GM23338 (cell line): Measurements from ENCODE around the gene MASP2. TPM values are rescaled to one million over a fixed set of nuclear protein-coding genes. Genes with fewer than 3 reads are reported as not detected.

Experiments
- ATAC-seq: fragments of 200-7000 bp; cut with Tn5 transposase; 3 replicates; pipeline ENCODE4 v1.9.1; 2020
- DNase-seq: peaks from one replicate; pipeline ENCODE4 v3.0.0-alpha.2; 2015; ENCODE audit warnings: low spot score
- H2AFZ ChIP-seq: fragments of 200-600 bp; sonication (generic); 2 replicates; pipeline ENCODE4 v1.8.0; 2016; ENCODE audit warnings: antibody characterized with exemption, mild to moderate bottlenecking, moderate library complexity
- H3F3A ChIP-seq: fragments of 200-600 bp; sonication (generic); replicated peaks from 2 replicates; pipeline ENCODE4 v1.8.0; 2017; ENCODE audit warnings: antibody characterized with exemption, mixed run types, low read depth
- H3K27ac ChIP-seq: fragments of 200-600 bp; sonication (generic); 2 replicates; pipeline ENCODE4 v1.6.1; 2016; ENCODE audit warnings: low read depth
- H3K27me3 ChIP-seq: fragments of 200-600 bp; sonication (generic); 2 replicates; pipeline ENCODE4 v1.8.0; 2016; ENCODE audit warnings: mild to moderate bottlenecking, mixed run types, moderate library complexity; ENCODE audit not compliant: insufficient read depth
- H3K36me3 ChIP-seq: fragments of 200-600 bp; sonication (generic); 2 replicates; pipeline ENCODE4 v1.8.0; 2016; ENCODE audit warnings: mild to moderate bottlenecking; ENCODE audit not compliant: insufficient read depth
- H3K4me1 ChIP-seq: fragments of 200-600 bp; sonication (generic); 2 replicates; pipeline ENCODE4 v1.8.0; 2016; ENCODE audit warnings: mild to moderate bottlenecking, moderate library complexity; ENCODE audit not compliant: insufficient read depth
- H3K4me2 ChIP-seq: fragments of 200-600 bp; sonication (generic); 2 replicates; pipeline ENCODE4 v1.7.1; 2017; ENCODE audit warnings: mixed run types
- H3K4me3 ChIP-seq: fragments of 200-600 bp; sonication (generic); 2 replicates; pipeline ENCODE4 v1.6.1; 2016; ENCODE audit warnings: mixed run types
- H3K79me2 ChIP-seq: fragments of 200-600 bp; sonication (generic); replicated peaks from 2 replicates; pipeline ENCODE4 v1.8.0; 2017; ENCODE audit warnings: mild to moderate bottlenecking; ENCODE audit not compliant: insufficient read depth
- H3K9me2 ChIP-seq: fragments of 200-600 bp; sonication (generic); 2 replicates; pipeline ENCODE4 v1.8.0; 2017; ENCODE audit not compliant: insufficient read depth
- H4K20me1 ChIP-seq: fragments of 200-600 bp; sonication (generic); replicated peaks from 2 replicates; pipeline ENCODE4 v1.8.0; 2017; ENCODE audit warnings: mild to moderate bottlenecking; ENCODE audit not compliant: insufficient read depth
- H3K27ac Mint-ChIP-seq: 2 replicates; pipeline ENCODE4 v1.8.0; 2020; ENCODE audit warnings: inconsistent platforms, mild to moderate bottlenecking, moderate library complexity, mixed read lengths
- H3K27me3 Mint-ChIP-seq: 3 replicates; pipeline ENCODE4 v1.8.0; 2022; ENCODE audit warnings: low read depth, mild to moderate bottlenecking, moderate library complexity, mixed read lengths, inconsistent platforms; ENCODE audit not compliant: insufficient read depth, poor library complexity
- H3K36me3 Mint-ChIP-seq: 3 replicates; pipeline ENCODE4 v1.8.0; 2021; ENCODE audit warnings: low read depth, mild to moderate bottlenecking, inconsistent platforms, moderate library complexity, mixed read lengths
- H3K4me1 Mint-ChIP-seq: 3 replicates; pipeline ENCODE4 v1.8.0; 2020; ENCODE audit warnings: mild to moderate bottlenecking, inconsistent platforms, mixed read lengths
- H3K4me3 Mint-ChIP-seq: 3 replicates; pipeline ENCODE4 v1.8.0; 2021; ENCODE audit warnings: moderate library complexity, mild to moderate bottlenecking, inconsistent platforms, mixed read lengths
- H3K9me3 Mint-ChIP-seq: 3 replicates; pipeline ENCODE4 v1.8.0; 2020; ENCODE audit warnings: moderate library complexity, mild to moderate bottlenecking, inconsistent platforms, mixed read lengths
- CREB1 ChIP-seq: fragments of 250-450 bp; sonication (Bioruptor Pico); IDR thresholded peaks from 2 replicates; pipeline ENCODE4 v1.5.0; 2020; ENCODE audit warnings: low read depth, mild to moderate bottlenecking, moderate library complexity
- EZH2 ChIP-seq: fragments of 200-600 bp; sonication (generic); IDR thresholded peaks from one replicate; pipeline ENCODE4 v1.8.0; 2017; ENCODE audit warnings: antibody characterized with exemption, mild to moderate bottlenecking, low read depth; ENCODE audit not compliant: unreplicated experiment
- JUNB ChIP-seq: IDR thresholded peaks from one replicate; pipeline ENCODE4 v1.6.1; 2016; ENCODE audit warnings: antibody characterized with exemption; ENCODE audit not compliant: unreplicated experiment
- NANOG ChIP-seq: IDR thresholded peaks from 2 replicates; pipeline ENCODE4 v1.6.1; 2016; ENCODE audit warnings: antibody characterized with exemption, borderline replicate concordance
- STAT1 ChIP-seq: IDR thresholded peaks from one replicate; pipeline ENCODE4 v1.6.1; 2016; ENCODE audit warnings: antibody characterized with exemption; ENCODE audit not compliant: unreplicated experiment
- ZNF114 ChIP-seq: fragments of 250-450 bp; sonication (Bioruptor Pico); IDR thresholded peaks from 2 replicates; pipeline ENCODE4 v1.5.0; 2020; ENCODE audit warnings: mild to moderate bottlenecking, moderate library complexity
- ZNF462 ChIP-seq: fragments of 250-450 bp; sonication (Bioruptor Pico); IDR thresholded peaks from 2 replicates; pipeline ENCODE4 v1.5.0; 2020; ENCODE audit warnings: mild to moderate bottlenecking, moderate library complexity
- polyA plus RNA-seq: library from polyadenylated mRNA; unstranded; fragments of >200 nt; fragmentation: Nextera tagmentation; extraction: Ambion mirVana; gene quantifications from 2 replicates; pipeline ENCODE4 v1.2.1, GENCODE V29; 2016
- total RNA-seq: library from RNA; depleted of rRNA; stranded (reverse); fragments of >200 nt; shearing (Covaris generic); gene quantifications from 2 replicates; pipeline ENCODE4 v1.2.3, GENCODE V29; 2014
- TF ChIP-seq, protein P1 (sequence below): IDR thresholded peaks from 2 replicates; pipeline ENCODE4 v1.6.1; 2016; ENCODE audit warnings: antibody characterized with exemption

MASP2 gene
- total and polyA plus RNA-seq, 2 experiments from 2014 or later: 0.71 to 1.5 TPM

DNA sequence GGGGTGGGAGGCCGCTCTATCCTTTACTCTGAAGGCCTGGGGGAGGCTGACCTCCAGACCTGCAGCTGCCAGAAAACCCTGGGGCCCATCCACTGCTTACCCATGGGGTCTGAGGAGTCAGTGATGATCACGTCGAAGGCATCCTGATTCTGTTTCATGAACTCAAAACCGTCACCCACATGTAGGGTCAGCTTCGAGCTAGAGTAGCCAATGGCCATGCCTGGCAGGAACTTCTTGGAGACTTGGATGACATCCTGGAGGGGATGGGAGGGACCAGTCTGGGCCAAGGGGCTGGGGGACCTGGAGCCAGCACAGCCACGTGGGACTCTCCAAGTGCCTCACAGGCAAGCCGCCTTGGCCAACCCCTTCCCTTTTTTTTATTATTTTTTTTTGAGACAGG lies 9.5 kb upstream of the MASP2 start (continued):
- TF ChIP-seq ZNF462 (CRISPR knock-in tag) (no peak), ZNF114 (CRISPR knock-in tag) (no peak)

DNA sequence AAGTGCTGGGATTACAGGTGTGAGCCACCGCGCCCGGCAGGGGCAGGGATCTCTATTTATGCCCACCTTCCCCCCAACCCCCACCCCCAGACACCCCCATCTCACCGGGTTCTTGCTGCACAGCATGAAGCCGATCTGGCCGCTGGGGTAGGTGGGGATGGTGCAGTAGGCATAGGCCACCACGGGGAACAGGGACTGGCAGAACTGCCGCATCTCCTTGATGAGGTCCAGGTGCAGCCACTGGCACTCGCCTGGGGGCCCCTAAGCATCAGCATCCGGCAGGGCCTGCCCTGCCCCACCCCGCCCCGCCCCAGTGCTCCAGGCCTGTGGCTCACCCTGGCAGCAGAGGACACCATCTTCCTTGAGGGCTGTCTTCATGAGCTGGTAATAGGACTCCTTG lies 8.6 kb upstream of the MASP2 start:
- no peak overlapping the region for H2AFZ ChIP-seq
- peaks cover 30% of the 10 kb centered on the region for H3K4me1 Mint-ChIP-seq
- no peak overlapping the region for H3K4me3 Mint-ChIP-seq
- peaks cover 30% of the 10 kb centered on the region for H3F3A ChIP-seq
- no peak overlapping the region for H3K4me2 ChIP-seq
- H3K4me1 ChIP-seq: peaks cover 10% of the 10 kb centered on the region
- no peak overlapping the region for H3K27ac ChIP-seq
- peaks cover 26% of the 10 kb centered on the region for H3K27me3 Mint-ChIP-seq
- H3K9me3 Mint-ChIP-seq: no peaks in the 10 kb centered on the region; the same call in 2 of the 3 replicates
- H3K4me3 ChIP-seq: no peak overlapping the region
- peaks cover 3% of the 10 kb centered on the region for H4K20me1 ChIP-seq
- DNase-seq: no peak
- H3K79me2 ChIP-seq: peaks cover 24% of the 10 kb centered on the region
- peaks cover 45% of the 10 kb centered on the region for H3K36me3 Mint-ChIP-seq
- TF ChIP-seq STAT1 (no peak), JUNB (no peak), NANOG (no peak), ZNF462 (CRISPR knock-in tag) (no peak), ZNF114 (CRISPR knock-in tag) (no peak), CREB1 (CRISPR knock-in tag) (no peak), EZH2 (no peak)
- TF ChIP-seq, protein P1, sequence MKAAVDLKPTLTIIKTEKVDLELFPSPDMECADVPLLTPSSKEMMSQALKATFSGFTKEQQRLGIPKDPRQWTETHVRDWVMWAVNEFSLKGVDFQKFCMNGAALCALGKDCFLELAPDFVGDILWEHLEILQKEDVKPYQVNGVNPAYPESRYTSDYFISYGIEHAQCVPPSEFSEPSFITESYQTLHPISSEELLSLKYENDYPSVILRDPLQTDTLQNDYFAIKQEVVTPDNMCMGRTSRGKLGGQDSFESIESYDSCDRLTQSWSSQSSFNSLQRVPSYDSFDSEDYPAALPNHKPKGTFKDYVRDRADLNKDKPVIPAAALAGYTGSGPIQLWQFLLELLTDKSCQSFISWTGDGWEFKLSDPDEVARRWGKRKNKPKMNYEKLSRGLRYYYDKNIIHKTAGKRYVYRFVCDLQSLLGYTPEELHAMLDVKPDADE: no peak
- no peak for ATAC-seq
- no peaks in the 10 kb centered on the region for H3K9me2 ChIP-seq
- H3K27ac Mint-ChIP-seq: no peak overlapping the region
- H3K36me3 ChIP-seq: peaks cover 4% of the 10 kb centered on the region; the same call in 1 of the 2 replicates
- H3K27me3 ChIP-seq: no peaks in the 10 kb centered on the region
